HepG2 (cell line): ENCODE measurements around the gene STARD5. TPM values are rescaled to one million over a fixed set of nuclear protein-coding genes. Genes with fewer than 3 reads are reported as not detected.

ENCODE experiments used
- ATAC-seq: fragments of 200-7000 bp; cut with Tn5 transposase; 3 replicates; pipeline ENCODE4 v1.9.1; 2020; ENCODE audit warnings: mild to moderate bottlenecking, moderate library complexity
- BruUV-seq: library from RNA; stranded (reverse); fragments of 400-500 nt; replicated peaks from 2 replicates; lab custom pipeline; 2021; lab: Mats Ljungman, UMichigan
- CTCF ChIA-PET: fragments of 300-600 bp; formaldehyde crosslinking; extraction: SDS; loops from one replicate; lab custom pipeline; 2021; ENCODE audit warnings: low total read pairs, inconsistent platforms, low intra/inter-chr PET ratio; lab: Yijun Ruan, JAX
- POLR2A ChIA-PET: fragments of 350-600 bp; sonication (Branson Sonifier 250); formaldehyde crosslinking; loops from one replicate; lab custom pipeline; 2020; ENCODE audit warnings: antibody characterized with exemption, inconsistent platforms; lab: Yijun Ruan, JAX
- DNase-seq: peaks from one replicate; pipeline ENCODE4 v3.0.0-alpha.2; 2015; ENCODE audit warnings: low spot score
- FAIRE-seq: peaks from 3 replicates; lab custom pipeline; 2011; peaks lifted over from hg19 to GRCh38; lab: Jason Lieb, UNC
- H2AFZ ChIP-seq: one replicate; pipeline ENCODE4 v1.6.1; 2011; ENCODE audit warnings: low read length, inconsistent platforms
- H3K27ac ChIP-seq: fragments of 300-600 bp; 3 replicates; pipeline ENCODE4 v1.8.0; 2011; ENCODE audit warnings: mixed run types, mild to moderate bottlenecking, mixed read lengths, low read length, inconsistent platforms; ENCODE audit not compliant: insufficient read depth; ENCODE audit errors: extremely low read length
- H3K27me3 ChIP-seq, 2 experiments: fragments of 200-600 bp in 1 of 2; 2 replicates in 1 of 2; 3 replicates in 1 of 2; pipeline versions ENCODE4 v1.6.0 to v1.8.0; 2011; ENCODE audit warnings: low read length in 2 of 2, mild to moderate bottlenecking in 2 of 2, moderate library complexity in 2 of 2, inconsistent platforms in 1 of 2; ENCODE audit not compliant: insufficient read depth in 2 of 2, control insufficient read depth in 1 of 2
- H3K36me3 ChIP-seq, 2 experiments: fragments of 200-600 bp in 1 of 2; replicated peaks in 1 of 2; 2 replicates in 1 of 2; 3 replicates in 1 of 2; pipeline versions ENCODE4 v1.5.1 to v1.8.0; 2011; ENCODE audit warnings: low read length in 2 of 2, inconsistent platforms in 1 of 2; ENCODE audit not compliant: insufficient read depth in 2 of 2, control insufficient read depth in 1 of 2
- H3K4me1 ChIP-seq: 2 replicates; pipeline ENCODE4 v1.5.1; 2012; ENCODE audit warnings: low read length, inconsistent platforms; ENCODE audit not compliant: insufficient read depth
- H3K4me2 ChIP-seq: 2 replicates; pipeline ENCODE4 v1.6.0; 2011; ENCODE audit warnings: low read depth, low read length, inconsistent platforms
- H3K4me3 ChIP-seq, 3 experiments: fragments of 200-600 bp in 1 of 3; sonication (generic), shearing (Covaris generic) in 1 of 3; replicated peaks in 1 of 3; 2 replicates each; pipeline ENCODE4 v1.5.1; 2011 to 2016; ENCODE audit warnings: low read length in 3 of 3, inconsistent platforms in 2 of 3, low read depth in 2 of 3, mild to moderate bottlenecking in 2 of 3, control low read depth in 1 of 3, mixed read lengths in 1 of 3; ENCODE audit not compliant: insufficient read depth in 1 of 3
- H3K79me2 ChIP-seq: one replicate; pipeline ENCODE4 v1.6.1; 2011; ENCODE audit warnings: low read length, inconsistent platforms; ENCODE audit not compliant: insufficient read depth
- H3K9ac ChIP-seq: 2 replicates; pipeline ENCODE4 v1.6.0; 2011; ENCODE audit warnings: mild to moderate bottlenecking, low read depth, low read length, inconsistent platforms; ENCODE audit not compliant: insufficient read depth
- H3K9me3 ChIP-seq: 2 replicates; pipeline ENCODE4 v1.5.1; 2012; ENCODE audit warnings: mild to moderate bottlenecking, low read length
- H4K20me1 ChIP-seq: 2 replicates; pipeline ENCODE4 v1.6.0; 2011; ENCODE audit warnings: inconsistent platforms, mild to moderate bottlenecking, low read length, moderate library complexity; ENCODE audit not compliant: insufficient read depth
- MLLT10 ChIP-seq: sonication (generic); formaldehyde crosslinking; IDR thresholded peaks from 2 replicates; pipeline ENCODE4 v1.4.0; 2020; ENCODE audit warnings: missing genetic modification reagents
- NFE2L2 ChIP-seq: fragments of 150-350 bp; IDR thresholded peaks from 2 replicates; pipeline ENCODE4 v1.6.1; 2014; ENCODE audit warnings: low read length
- NR2F6 ChIP-seq, 2 experiments: IDR thresholded peaks; 2 replicates each; pipeline ENCODE4 v1.6.1; 2016; ENCODE audit warnings: antibody characterized with exemption in 1 of 2, mild to moderate bottlenecking in 1 of 2
- ZNF761 ChIP-seq: sonication (generic); formaldehyde crosslinking; conservative IDR thresholded peaks from 2 replicates; pipeline ENCODE4 v1.4.0; 2020; ENCODE audit warnings: mild to moderate bottlenecking, missing genetic modification reagents
- WGBS: methylation state at CpG from one replicate; pipeline ENCODE4 v1.1.6; 2017; ENCODE audit warnings: low lambda C conversion rate; 5-methylcytosine and 5-hydroxymethylcytosine counted together
- in situ Hi-C: cut with HindIII; loops from 2 replicates; pipeline ENCODE4 v1.10.0; 2017; ENCODE audit warnings: low pct_unique_long_range_greater_than_20kb; ENCODE audit not compliant: extremely low pct_ligation_motif_present
- intact Hi-C: fragments of 100-400 bp; cut with micrococcal nuclease; formaldehyde crosslinking; loops from one replicate; pipeline ENCODE4 v1.10.0; 2022; ENCODE audit not compliant: unreplicated experiment
- polyA plus RNA-seq, 8 experiments: library from polyadenylated mRNA; depleted of rRNA in 3 of 8; stranded (reverse) in 7 of 8; unstranded in 1 of 8; fragments of >200 nt; fragmentation: Illumina TruSeq in 4 of 8; extraction: Trizol in 4 of 8; gene quantifications; 2 replicates each; pipeline versions ENCODE4 v1.2.1 to v1.2.3, GENCODE V29; 2011 to 2016; ENCODE audit warnings: low read depth in 4 of 8, missing spikeins in 1 of 8, mixed read lengths in 1 of 8; ENCODE audit not compliant: insufficient read depth in 1 of 8
- total RNA-seq, 5 experiments: library from RNA; depleted of rRNA; stranded (reverse); fragments of >200 nt; fragmentation: Illumina TruSeq; extraction: Trizol; gene quantifications; 2 replicates each; pipeline ENCODE4 v1.2.3, GENCODE V29; 2016; ENCODE audit warnings: low read depth in 1 of 5
- TF ChIP-seq, protein P1 (sequence below): sonication (generic); formaldehyde crosslinking; IDR thresholded peaks from 2 replicates; pipeline ENCODE4 v1.9.0; 2021; ENCODE audit warnings: missing genetic modification reagents, mild to moderate bottlenecking, borderline replicate concordance
- TF ChIP-seq, protein P2 (sequence below): fragments of 450-650 bp; IDR thresholded peaks from 2 replicates; pipeline ENCODE4 v1.6.1; 2016

STARD5 gene
- total and polyA plus RNA-seq, 2 of the 13 experiments (the other 11 are each of a cell fraction or from before 2014, with no cell fraction given), result 3.1 to 3.5 TPM

DNA sequence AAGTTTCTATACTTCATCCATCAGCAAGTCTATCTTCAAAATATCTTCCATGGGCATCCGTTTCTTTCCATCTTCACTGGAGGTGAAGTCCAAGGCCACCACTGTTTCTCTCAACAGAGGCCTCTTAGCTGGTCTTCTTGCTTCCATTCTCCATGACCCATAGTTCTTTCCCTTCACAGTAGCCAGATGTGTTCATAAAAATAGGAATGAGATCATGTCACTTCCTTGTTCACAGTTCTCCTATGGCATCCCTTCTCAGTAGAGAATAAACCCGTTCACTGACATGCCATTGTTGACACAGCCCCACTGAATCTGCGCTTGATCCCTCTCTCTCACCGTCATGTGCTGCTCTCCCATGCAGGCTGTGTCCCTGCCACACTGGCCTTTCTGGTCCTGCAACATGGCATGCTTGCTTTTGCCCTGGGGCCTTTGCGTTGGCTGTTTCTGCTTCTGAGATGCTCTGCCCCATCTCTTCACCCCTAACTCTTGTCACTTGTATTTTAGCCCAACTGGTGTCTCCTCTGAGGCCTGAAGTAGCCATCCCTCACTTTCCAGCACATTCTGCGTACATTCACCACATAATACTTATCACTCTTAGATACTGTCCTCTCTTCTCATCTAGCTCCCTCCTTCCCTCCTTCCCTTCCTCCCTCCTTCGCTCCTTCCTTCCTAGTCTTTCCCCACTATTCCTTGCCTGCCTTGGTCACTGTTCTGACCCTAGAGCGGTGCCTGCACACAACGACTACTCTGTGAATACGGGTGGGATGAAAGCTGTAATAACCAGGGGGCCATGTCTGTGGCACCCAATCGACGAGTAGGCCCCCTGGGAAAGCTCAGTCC, 42.0 kb downstream of the STARD5 start:
- DNase-seq, result no peak
- FAIRE-seq, result no peak
- Histone ChIP-seq H2AFZ (no peak overlapping the region), H3K36me3 (no peaks in the 10 kb centered on the region), H4K20me1 (no peaks in the 10 kb centered on the region), H3K4me2 (no peak overlapping the region), H3K79me2 (no peaks in the 10 kb centered on the region), H3K9ac (no peak overlapping the region), H3K27ac (no peak overlapping the region), H3K27me3 (peaks cover 1 to 28% of the 10 kb centered on the region in 2 experiments; a peak in 2 of 5 replicates), H3K4me1 (no peaks in the 10 kb centered on the region), H3K9me3 (no peaks in the 10 kb centered on the region), H3K4me3 (no peak overlapping the region)
- 35% methylated on average over 12 of the region's 12 CpGs for WGBS
- BruUV-seq, result no TSS peak
- intact Hi-C loops, result no loop called here
- CTCF ChIA-PET, result no interaction called here
- ATAC-seq, result no peak
- TF ChIP-seq, protein P1, sequence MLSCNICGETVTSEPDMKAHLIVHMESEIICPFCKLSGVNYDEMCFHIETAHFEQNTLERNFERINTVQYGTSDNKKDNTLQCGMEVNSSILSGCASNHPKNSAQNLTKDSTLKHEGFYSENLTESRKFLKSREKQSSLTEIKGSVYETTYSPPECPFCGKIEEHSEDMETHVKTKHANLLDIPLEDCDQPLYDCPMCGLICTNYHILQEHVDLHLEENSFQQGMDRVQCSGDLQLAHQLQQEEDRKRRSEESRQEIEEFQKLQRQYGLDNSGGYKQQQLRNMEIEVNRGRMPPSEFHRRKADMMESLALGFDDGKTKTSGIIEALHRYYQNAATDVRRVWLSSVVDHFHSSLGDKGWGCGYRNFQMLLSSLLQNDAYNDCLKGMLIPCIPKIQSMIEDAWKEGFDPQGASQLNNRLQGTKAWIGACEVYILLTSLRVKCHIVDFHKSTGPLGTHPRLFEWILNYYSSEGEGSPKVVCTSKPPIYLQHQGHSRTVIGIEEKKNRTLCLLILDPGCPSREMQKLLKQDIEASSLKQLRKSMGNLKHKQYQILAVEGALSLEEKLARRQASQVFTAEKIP, result no peak
- no peak for TF ChIP-seq MLLT10
- TF ChIP-seq NFE2L2, result no peak
- no peak for TF ChIP-seq ZNF761 (CRISPR knock-in tag)
- no peak for TF ChIP-seq NR2F6 (IDR thresholded peaks at IDR 0.05)
- no peak for TF ChIP-seq NR2F6 (CRISPR knock-in tag; IDR thresholded peaks at IDR 0.05)
- TF ChIP-seq, protein P2, sequence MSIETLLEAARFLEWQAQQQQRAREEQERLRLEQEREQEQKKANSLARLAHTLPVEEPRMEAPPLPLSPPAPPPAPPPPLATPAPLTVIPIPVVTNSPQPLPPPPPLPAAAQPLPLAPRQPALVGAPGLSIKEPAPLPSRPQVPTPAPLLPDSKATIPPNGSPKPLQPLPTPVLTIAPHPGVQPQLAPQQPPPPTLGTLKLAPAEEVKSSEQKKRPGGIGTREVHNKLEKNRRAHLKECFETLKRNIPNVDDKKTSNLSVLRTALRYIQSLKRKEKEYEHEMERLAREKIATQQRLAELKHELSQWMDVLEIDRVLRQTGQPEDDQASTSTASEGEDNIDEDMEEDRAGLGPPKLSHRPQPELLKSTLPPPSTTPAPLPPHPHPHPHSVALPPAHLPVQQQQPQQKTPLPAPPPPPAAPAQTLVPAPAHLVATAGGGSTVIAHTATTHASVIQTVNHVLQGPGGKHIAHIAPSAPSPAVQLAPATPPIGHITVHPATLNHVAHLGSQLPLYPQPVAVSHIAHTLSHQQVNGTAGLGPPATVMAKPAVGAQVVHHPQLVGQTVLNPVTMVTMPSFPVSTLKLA, result no peak
- in situ Hi-C loops, result no loop called here
- POLR2A ChIA-PET, result no interaction called here
